H1 (cell line): ENCODE measurements around the gene LGALS8. TPM values are rescaled to one million over a fixed set of nuclear protein-coding genes. Genes with fewer than 3 reads are reported as not detected.

ENCODE experiments used
- CTCF ChIA-PET: fragments of 300-600 bp; sonication (Branson Sonifier 250); formaldehyde crosslinking; loops from one replicate; lab custom pipeline; 2021; ENCODE audit not compliant: partially characterized antibody; lab: Charles Lee
- POLR2A ChIA-PET: fragments of 300-600 bp; sonication (Branson Sonifier 250); formaldehyde crosslinking; loops from one replicate; lab custom pipeline; 2021; ENCODE audit warnings: inconsistent platforms; ENCODE audit not compliant: partially characterized antibody; lab: Charles Lee
- DNase-seq, 2 experiments: peaks; one replicate each; pipeline versions ENCODE4 v3.0.0 to v3.0.0-alpha.2; 2010 to 2022; ENCODE audit warnings: low spot score in 2 of 2, low read depth in 1 of 2, mixed read lengths in 1 of 2
- FAIRE-seq: peaks from 2 replicates; lab custom pipeline; 2011; peaks lifted over from hg19 to GRCh38; lab: Jason Lieb, UNC
- H2AFZ ChIP-seq: 2 replicates; pipeline ENCODE4 v1.8.1; 2012; ENCODE audit warnings: low read length, inconsistent platforms
- H2AK5ac ChIP-seq: 2 replicates; pipeline ENCODE4 v1.6.1; 2013; ENCODE audit warnings: low read depth, low read length
- H2BK120ac ChIP-seq: replicated peaks from 2 replicates; pipeline ENCODE3; 2013; ENCODE audit warnings: low read depth, low read length, inconsistent platforms
- H2BK12ac ChIP-seq: 2 replicates; pipeline ENCODE4 v1.6.1; 2013; ENCODE audit warnings: low read depth, low read length
- H2BK15ac ChIP-seq: 2 replicates; pipeline ENCODE4 v1.6.1; 2013; ENCODE audit warnings: low read length
- H2BK20ac ChIP-seq: 2 replicates; pipeline ENCODE4 v1.6.1; 2013; ENCODE audit warnings: low read length
- H2BK5ac ChIP-seq: 2 replicates; pipeline ENCODE4 v1.6.1; 2013; ENCODE audit warnings: low read depth, low read length
- H3K14ac ChIP-seq: 2 replicates; pipeline ENCODE4 v1.6.1; 2013; ENCODE audit warnings: inconsistent platforms; ENCODE audit not compliant: insufficient read length
- H3K18ac ChIP-seq: 2 replicates; pipeline ENCODE4 v1.6.1; 2013; ENCODE audit warnings: low read length; ENCODE audit errors: extremely low read depth
- H3K23ac ChIP-seq: 2 replicates; pipeline ENCODE4 v1.6.1; 2013; ENCODE audit warnings: inconsistent platforms; ENCODE audit not compliant: insufficient read length
- H3K23me2 ChIP-seq: 2 replicates; pipeline ENCODE4 v1.6.1; 2013; ENCODE audit warnings: low read depth, low read length
- H3K27ac ChIP-seq: 2 replicates; pipeline ENCODE4 v1.6.1; 2011; ENCODE audit warnings: low read depth, low read length, inconsistent platforms
- H3K27me3 ChIP-seq, 4 experiments: replicated peaks in 1 of 4; 1 replicate in 1 of 4; 2 replicates in 3 of 4; pipeline versions ENCODE4 v1.6.1 to v1.8.1; 2011 to 2013; ENCODE audit warnings: low read length in 3 of 4, mild to moderate bottlenecking in 3 of 4, inconsistent platforms in 2 of 4, mixed read lengths in 2 of 4, moderate library complexity in 1 of 4; ENCODE audit not compliant: control insufficient read depth in 3 of 4, insufficient read depth in 3 of 4; ENCODE audit errors: extremely low read depth in 1 of 4
- H3K36me3 ChIP-seq, 4 experiments: 2 replicates each; pipeline versions ENCODE4 v1.6.1 to v1.8.1; 2011 to 2013; ENCODE audit warnings: mild to moderate bottlenecking in 4 of 4, low read length in 3 of 4, moderate library complexity in 2 of 4, control low read depth in 1 of 4, inconsistent platforms in 1 of 4; ENCODE audit not compliant: insufficient read depth in 4 of 4, control insufficient read depth in 2 of 4
- H3K4ac ChIP-seq: replicated peaks from 2 replicates; pipeline ENCODE3; 2013; ENCODE audit warnings: low read length, low read depth, mixed read lengths, inconsistent platforms; ENCODE audit not compliant: insufficient read length
- H3K4me1 ChIP-seq, 4 experiments: replicated peaks in 1 of 4; 1 replicate in 1 of 4; 2 replicates in 3 of 4; pipeline versions ENCODE4 v1.6.1 to v1.8.1; 2011 to 2013; ENCODE audit warnings: low read length in 3 of 4, inconsistent platforms in 2 of 4, mixed read lengths in 1 of 4; ENCODE audit not compliant: insufficient read depth in 4 of 4, control insufficient read depth in 3 of 4
- H3K4me2 ChIP-seq, 2 experiments: 2 replicates each; pipeline versions ENCODE4 v1.6.1 to v1.8.1; 2011 to 2013; ENCODE audit warnings: low read depth in 2 of 2, low read length in 2 of 2, control low read depth in 1 of 2, inconsistent platforms in 1 of 2, mild to moderate bottlenecking in 1 of 2; ENCODE audit not compliant: insufficient read depth in 1 of 2
- H3K4me3 ChIP-seq, 4 experiments: fragments of 200-600, 300-600 bp in 1 of 4; sonication (generic), shearing (Covaris generic), sonication (Bioruptor Twin) in 1 of 4; 2 replicates each; pipeline versions ENCODE4 v1.5.1 to v1.8.1; 2011 to 2016; ENCODE audit warnings: low read length in 4 of 4, low read depth in 3 of 4, control low read depth in 2 of 4, inconsistent platforms in 2 of 4, mild to moderate bottlenecking in 2 of 4, mixed read lengths in 1 of 4, moderate library complexity in 1 of 4; ENCODE audit not compliant: insufficient read depth in 2 of 4; ENCODE audit errors: extremely low read depth in 1 of 4
- H3K56ac ChIP-seq: replicated peaks from 2 replicates; pipeline ENCODE3; 2013; ENCODE audit warnings: low read depth, mild to moderate bottlenecking, mixed read lengths, low read length, inconsistent platforms; ENCODE audit not compliant: insufficient read length
- H3K79me1 ChIP-seq: 2 replicates; pipeline ENCODE4 v1.6.1; 2013; ENCODE audit warnings: low read depth, low read length, control low read depth
- H3K79me2 ChIP-seq, 2 experiments: 2 replicates each; pipeline versions ENCODE4 v1.6.1 to v1.8.1; 2012 to 2013; ENCODE audit warnings: low read length in 2 of 2, mild to moderate bottlenecking in 2 of 2, inconsistent platforms in 1 of 2; ENCODE audit not compliant: insufficient read depth in 2 of 2, control insufficient read depth in 1 of 2
- H3K9ac ChIP-seq, 4 experiments: replicated peaks in 1 of 4; 1 replicate in 1 of 4; 2 replicates in 3 of 4; pipeline versions ENCODE4 v1.6.1 to v1.8.1; 2011 to 2013; ENCODE audit warnings: low read depth in 3 of 4, low read length in 3 of 4, control low read depth in 2 of 4, mild to moderate bottlenecking in 2 of 4, moderate library complexity in 2 of 4, inconsistent platforms in 1 of 4; ENCODE audit errors: extremely low read depth in 1 of 4
- H3K9me3 ChIP-seq, 2 experiments: 2 replicates each; pipeline versions ENCODE4 v1.6.1 to v1.8.1; 2012 to 2013; ENCODE audit warnings: mild to moderate bottlenecking in 2 of 2, moderate library complexity in 2 of 2, control low read depth in 1 of 2, inconsistent platforms in 1 of 2, low read depth in 1 of 2, low read length in 1 of 2, mixed read lengths in 1 of 2; ENCODE audit not compliant: insufficient read depth in 2 of 2
- H4K20me1 ChIP-seq, 2 experiments: replicated peaks in 1 of 2; 2 replicates each; pipeline versions ENCODE3 to v1.8.1; 2011 to 2013; ENCODE audit warnings: inconsistent platforms in 2 of 2, low read length in 2 of 2, mild to moderate bottlenecking in 1 of 2; ENCODE audit not compliant: insufficient read depth in 2 of 2, control insufficient read depth in 1 of 2
- H4K5ac ChIP-seq: 2 replicates; pipeline ENCODE4 v1.6.1; 2013; ENCODE audit warnings: low read length, low read depth, mixed read lengths, inconsistent platforms; ENCODE audit not compliant: insufficient read length
- H4K8ac ChIP-seq: 2 replicates; pipeline ENCODE4 v1.8.0; 2013; ENCODE audit warnings: mild to moderate bottlenecking, moderate library complexity, low read length, inconsistent platforms; ENCODE audit not compliant: insufficient read depth; ENCODE audit errors: extremely low read depth
- H4K91ac ChIP-seq: replicated peaks from 2 replicates; pipeline ENCODE3; 2013; ENCODE audit warnings: low read length, mixed read lengths, inconsistent platforms; ENCODE audit not compliant: insufficient read length
- CBX5 ChIP-seq: fragments of 300-800, 300-1000 bp; sonication (generic); IDR thresholded peaks from 2 replicates; pipeline ENCODE4 v1.7.1; 2016; ENCODE audit warnings: antibody characterized with exemption, low read length, low read depth
- FOSL1 ChIP-seq: IDR thresholded peaks from 2 replicates; pipeline ENCODE4 v1.6.1; 2011; ENCODE audit warnings: mild to moderate bottlenecking, low read depth, low read length, moderate library complexity; ENCODE audit not compliant: insufficient read depth
- GABPA ChIP-seq: IDR thresholded peaks from 2 replicates; pipeline ENCODE4 v1.6.1; 2011; ENCODE audit warnings: mild to moderate bottlenecking, low read length, moderate library complexity, borderline replicate concordance; ENCODE audit not compliant: insufficient read depth
- POLR2AphosphoS5 ChIP-seq: IDR thresholded peaks from 2 replicates; pipeline ENCODE4 v1.6.1; 2011; ENCODE audit warnings: low read depth, low read length
- SP4 ChIP-seq: IDR thresholded peaks from 2 replicates; pipeline ENCODE4 v1.6.1; 2012; ENCODE audit warnings: low read length, inconsistent platforms
- WGBS, 2 experiments: shearing (Covaris generic) in 1 of 2; methylation state at CpG; one replicate each; pipeline versions ENCODE4 v1.1.6 to v1.1.7; 2013 to 2015; ENCODE audit warnings: low lambda C conversion rate in 2 of 2, mixed read lengths in 2 of 2, inconsistent platforms in 1 of 2, low coverage in 1 of 2, missing lambda C conversion rate in 1 of 2; ENCODE audit not compliant: insufficient replicate concordance in 2 of 2, insufficient coverage in 1 of 2, insufficient read length in 1 of 2; ENCODE audit errors: extremely low coverage in 1 of 2, missing lambda C conversion rate in 1 of 2; 5-methylcytosine and 5-hydroxymethylcytosine counted together
- polyA plus RNA-seq, 7 experiments: library from polyadenylated mRNA; depleted of rRNA in 3 of 7; stranded (reverse) in 5 of 7; unstranded in 2 of 7; fragments of >200 nt in 5 of 7; fragments of 200-250 nt in 2 of 7; gene quantifications; 1 replicate in 5 of 7; 2 replicates in 1 of 7; 4 replicates in 1 of 7; pipeline versions ENCODE4 v1.2.1 to v1.2.3, GENCODE V29; 2011 to 2013; ENCODE audit warnings: missing spikeins in 2 of 7, mixed read lengths in 2 of 7
- total RNA-seq: library from RNA; stranded (reverse); fragmentation: NEBNext Ultra II Directional; extraction: Animal tissue kit (Norgen Biotek cat#: 25700); gene quantifications from 2 replicates; pipeline ENCODE4 v1.2.1, GENCODE V29; 2021

Gene LGALS8
- total and polyA plus RNA-seq, 2 of the 8 experiments (the other 6 are each of a cell fraction or from before 2014, with no cell fraction given) = 7.2 to 11.6 TPM

- FAIRE-seq = no peak
- WGBS, 2 experiments = 93% methylated on average over 1 of the region's 1 CpG; no CpG with 5 or more reads in 1 of the 2 experiments
- H2BK120ac ChIP-seq = no peak overlapping the region
- no peak overlapping the region for H3K4me3 ChIP-seq
- H3K18ac ChIP-seq = no peak overlapping the region
- H2BK5ac ChIP-seq = no peak overlapping the region
- no peaks in the 10 kb centered on the region for H3K79me1 ChIP-seq
- ChIA-PET POLR2A (no interaction called here), CTCF (interaction anchor here (0.6 to 4.3 kb wide), 6 partner anchors 12 to 426 kb away, joined by 3 to 21 read pairs (median 4); no protein-coding TSS in a partner anchor)
- no peak overlapping the region for H3K27ac ChIP-seq
- H3K79me2 ChIP-seq = no peaks in the 10 kb centered on the region
- no peaks in the 10 kb centered on the region for H4K20me1 ChIP-seq
- no peak overlapping the region for H2AFZ ChIP-seq
- no peak overlapping the region for H4K5ac ChIP-seq
- H2BK15ac ChIP-seq = no peak overlapping the region
- no peak overlapping the region for H2AK5ac ChIP-seq
- H3K4me2 ChIP-seq = no peak overlapping the region
- no peak overlapping the region for H2BK20ac ChIP-seq
- no peak overlapping the region for H3K9ac ChIP-seq
- no peaks in the 10 kb centered on the region for H3K9me3 ChIP-seq
- H3K23ac ChIP-seq = no peak overlapping the region
- H3K4ac ChIP-seq = no peak overlapping the region
- no peak for DNase-seq
- H3K36me3 ChIP-seq = no peaks in the 10 kb centered on the region
- no peaks in the 10 kb centered on the region for H3K23me2 ChIP-seq
- no peak overlapping the region for H3K56ac ChIP-seq
- no peak overlapping the region for H2BK12ac ChIP-seq
- no peak overlapping the region for H3K14ac ChIP-seq
- H4K8ac ChIP-seq = no peak overlapping the region
- no peaks in the 10 kb centered on the region for H3K4me1 ChIP-seq
- no peak overlapping the region for H4K91ac ChIP-seq
- no peaks in the 10 kb centered on the region for H3K27me3 ChIP-seq
- no peak for TF ChIP-seq POLR2AphosphoS5
- TF ChIP-seq GABPA = no peak
- TF ChIP-seq CBX5 = no peak
- no peak for TF ChIP-seq FOSL1
- no peak for TF ChIP-seq SP4
These were observed 6.5 kb downstream of the LGALS8 start for GRCh38 chr1:236530286-236530685.
